ENCODE data around the gene PGPEP1. TPM values are rescaled to one million over a fixed set of nuclear protein-coding genes. Genes with fewer than 3 reads are reported as not detected.

PGPEP1 gene
- total and polyA plus RNA-seq, 3 experiments from 2014 or later, result 12.2 to 27.7 (median 27.3) TPM

- peak overlapping the region; percentile 83 for H3K27ac ChIP-seq (ENCODE audit: low read depth, low read length)
Measured at GRCh38 chr19:18417250-18418028, 77.0 kb downstream of the PGPEP1 start.

GRCh38 chr19:18418029-18418482 lies 77.7 kb downstream of the PGPEP1 start:
- peak overlapping the region; percentile 84 to 91 (median 88) for H3K4me3 Mint-ChIP-seq
- POLR2A ChIA-PET, result interaction anchor here (1.2 to 8.3 kb wide), 5 partner anchors 9 to 138 kb away, joined by 3 to 97 read pairs (median 7); partner anchors contain the start of genes ISYNA1 and JUND
- Histone ChIP-seq H3K4me1 (ENCODE audit: insufficient read depth, low read length) (peaks cover 77% of the 10 kb centered on the region), H3K4me3 (ENCODE audit: low read length) (peak overlapping the region; percentile 81), H3K36me3 (ENCODE audit: insufficient read depth, low read length) (no peaks in the 10 kb centered on the region), H3K27ac (ENCODE audit: low read depth, low read length) (peak overlapping the region; percentile 83), H3K27me3 (ENCODE audit: insufficient read depth, low read length, poor library complexity, severe bottlenecking) (peaks cover 4% of the 10 kb centered on the region), H3K9me3 (ENCODE audit: low read length) (no peaks in the 10 kb centered on the region)
- H3K27ac Mint-ChIP-seq, result peak overlapping the region in 7 of 8 donors; percentile 85 to 100 (median 96)
- peaks cover 64 to 80% (median 79%) of the 10 kb centered on the region in 3 donors for H3K4me1 Mint-ChIP-seq
- H3K36me3 Mint-ChIP-seq, result peaks cover 0 to 5% (median 0%) of the 10 kb centered on the region in 3 donors
- H3K9me3 Mint-ChIP-seq, result no peaks in the 10 kb centered on the region
- DNase-seq, result peak in 1 of 5 donors; percentile 57
- CTCF ChIA-PET, result interaction anchor here (1.0 to 10.5 kb wide), 7 partner anchors 11 to 414 kb away, joined by 3 to 100 read pairs (median 11); partner anchors contain the start of gene UPF1
- H3K27me3 Mint-ChIP-seq, result peaks cover 0 to 6% of the 10 kb centered on the region in 2 donors

More at GRCh38 chr19:18417250-18418028, 77.0 kb downstream of the PGPEP1 start:
- Histone ChIP-seq H3K27me3 (ENCODE audit: insufficient read depth, low read length, poor library complexity, severe bottlenecking) (peaks cover 4% of the 10 kb centered on the region), H3K4me3 (ENCODE audit: low read length) (peak overlapping the region; percentile 81), H3K4me1 (ENCODE audit: insufficient read depth, low read length) (peaks cover 71% of the 10 kb centered on the region), H3K9me3 (ENCODE audit: low read length) (no peaks in the 10 kb centered on the region), H3K36me3 (ENCODE audit: insufficient read depth, low read length) (no peaks in the 10 kb centered on the region)
- Mint-ChIP-seq H3K9me3 (no peaks in the 10 kb centered on the region), H3K4me3 (peak overlapping the region; percentile 84 to 92 (median 88)), H3K4me1 (peaks cover 58 to 73% (median 73%) of the 10 kb centered on the region in 3 donors), H3K27me3 (peaks cover 0 to 6% of the 10 kb centered on the region in 2 donors), H3K27ac (peak overlapping the region; percentile 69 to 100 (median 96)), H3K36me3 (peaks cover 0 to 5% (median 0%) of the 10 kb centered on the region in 3 donors)
- CTCF ChIA-PET, result interaction anchor here (0.7 to 10.5 kb wide), 10 partner anchors 11 to 225 kb away, joined by 3 to 100 read pairs (median 8); partner anchors contain the start of gene JUND
- POLR2A ChIA-PET, result interaction anchor here (1.0 to 8.3 kb wide), 6 partner anchors 8 to 137 kb away, joined by 3 to 97 read pairs (median 4); partner anchors contain the start of gene JUND
- DNase-seq, result peak in 2 of 5 donors; percentile 34 to 64

GRCh38 chr19:18418483-18419194 lies 78.2 kb downstream of the PGPEP1 start:
- H3K27me3 ChIP-seq (ENCODE audit: insufficient read depth, low read length, poor library complexity, severe bottlenecking), result peaks cover 4% of the 10 kb centered on the region
- Mint-ChIP-seq H3K9me3 (no peaks in the 10 kb centered on the region), H3K27ac (peak overlapping the region; percentile 92 to 100 (median 96)), H3K4me3 (peak overlapping the region; percentile 84 to 91 (median 88)), H3K36me3 (peaks cover 0 to 5% (median 0%) of the 10 kb centered on the region in 3 donors), H3K4me1 (peaks cover 67 to 85% (median 85%) of the 10 kb centered on the region in 3 donors), H3K27me3 (peaks cover 0 to 6% of the 10 kb centered on the region in 2 donors)
- no peaks in the 10 kb centered on the region for H3K9me3 ChIP-seq (ENCODE audit: low read length)
- peak in 4 of 5 donors; percentile 40 to 77 (median 62) for DNase-seq
- ChIA-PET CTCF (interaction anchor here (1.0 to 10.5 kb wide), 12 partner anchors 8 to 413 kb away, joined by 3 to 100 read pairs (median 6); partner anchors contain the start of gene UPF1), POLR2A (interaction anchor here (1.0 to 8.3 kb wide), 7 partner anchors 9 to 213 kb away, joined by 3 to 97 read pairs (median 7); partner anchors contain the start of genes ISYNA1 and JUND)
- H3K4me3 ChIP-seq (ENCODE audit: low read length), result peak overlapping the region; percentile 81
- H3K4me1 ChIP-seq (ENCODE audit: insufficient read depth, low read length), result peaks cover 83% of the 10 kb centered on the region
- no peaks in the 10 kb centered on the region for H3K36me3 ChIP-seq (ENCODE audit: insufficient read depth, low read length)
- H3K27ac ChIP-seq (ENCODE audit: low read depth, low read length), result peak overlapping the region; percentile 83

GRCh38 chr19:18419195-18419698 lies 78.8 kb downstream of the PGPEP1 start, which contains the start of gene SSBP4:
TSS of gene SSBP4 (plus strand) at chr19:18419398. CDS start at chr19:18419649, 251 bp downstream.
- DNase-seq, result peak; percentile 59 to 83 (median 75)
- Mint-ChIP-seq H3K9me3 (no peaks in the 10 kb centered on the region), H3K36me3 (peaks cover 0 to 5% (median 0%) of the 10 kb centered on the region in 3 donors), H3K4me1 (peaks cover 70 to 88% (median 87%) of the 10 kb centered on the region in 3 donors), H3K27ac (peak within 1 kb of the TSS; percentile 94 to 100 (median 98)), H3K4me3 (peak within 1 kb of the TSS; percentile 90 to 98 (median 94)), H3K27me3 (peaks cover 0 to 6% of the 10 kb centered on the region in 2 donors)
- Histone ChIP-seq H3K4me1 (ENCODE audit: insufficient read depth, low read length) (peaks cover 86% of the 10 kb centered on the region), H3K4me3 (ENCODE audit: low read length) (peak within 1 kb of the TSS; percentile 81), H3K36me3 (ENCODE audit: insufficient read depth, low read length) (no peaks in the 10 kb centered on the region), H3K27ac (ENCODE audit: low read depth, low read length) (peak within 1 kb of the TSS; percentile 83), H3K27me3 (ENCODE audit: insufficient read depth, low read length, poor library complexity, severe bottlenecking) (peaks cover 4% of the 10 kb centered on the region), H3K9me3 (ENCODE audit: low read length) (no peaks in the 10 kb centered on the region)
- POLR2A ChIA-PET, result interaction anchor here (0.6 to 8.3 kb wide), 9 partner anchors 9 to 784 kb away, joined by 3 to 97 read pairs (median 6); partner anchors contain the start of genes ISYNA1, JUND and NR2C2AP
- CTCF ChIA-PET, result interaction anchor here (1.0 to 10.5 kb wide), 12 partner anchors 8 to 413 kb away, joined by 3 to 100 read pairs (median 6); partner anchors contain the start of gene UPF1

Other genes starting within 250 kb of the PGPEP1 start
- 10 to 100 TPM; 15.0 to 15.9 TPM for gene MAST3, start 242.8 kb upstream of the PGPEP1 start, total RNA-seq
- gene MAST3, start 242.8 kb upstream of the PGPEP1 start, polyA plus RNA-seq, result 18.6 TPM
- 10 to 100 TPM; 17.7 to 17.9 TPM for gene PIK3R2, start 187.4 kb upstream of the PGPEP1 start, total RNA-seq
- gene PIK3R2, start 187.4 kb upstream of the PGPEP1 start, polyA plus RNA-seq, result 5.7 TPM
- gene IFI30, start 166.8 kb upstream of the PGPEP1 start, total RNA-seq, result 10 to 100 TPM; 33.3 to 34.5 TPM
- 10.9 TPM for gene IFI30, start 166.8 kb upstream of the PGPEP1 start, polyA plus RNA-seq
- 10 to 100 TPM; 24.2 to 24.6 TPM for gene MPV17L2, start 147.4 kb upstream of the PGPEP1 start, total RNA-seq
- 12.6 TPM for gene MPV17L2, start 147.4 kb upstream of the PGPEP1 start, polyA plus RNA-seq
- gene RAB3A, start 136.6 kb upstream of the PGPEP1 start, total RNA-seq, result 1 to 10 TPM; 2.9 to 3.8 TPM
- 0.59 TPM for gene RAB3A, start 136.6 kb upstream of the PGPEP1 start, polyA plus RNA-seq
- not detected for gene PDE4C, start 114.2 kb upstream of the PGPEP1 start, total RNA-seq
- not detected for gene PDE4C, start 114.2 kb upstream of the PGPEP1 start, polyA plus RNA-seq
- 1 to 10 TPM; 1.3 TPM for gene IQCN, start 66.1 kb upstream of the PGPEP1 start, total RNA-seq
- gene IQCN, start 66.1 kb upstream of the PGPEP1 start, polyA plus RNA-seq, result 0.31 TPM
- 100 to 1,000 TPM; 300 to 327 TPM for gene JUND, start 59.0 kb upstream of the PGPEP1 start, total RNA-seq
- 174 TPM for gene JUND, start 59.0 kb upstream of the PGPEP1 start, polyA plus RNA-seq
- gene LSM4, start 17.5 kb upstream of the PGPEP1 start, total RNA-seq, result 100 to 1,000 TPM; 351 to 373 TPM
- gene LSM4, start 17.5 kb upstream of the PGPEP1 start, polyA plus RNA-seq, result 154 TPM
- under 1 TPM; 0.28 to 0.29 TPM for gene GDF15, start 45.6 kb downstream of the PGPEP1 start, total RNA-seq
- not detected for gene GDF15, start 45.6 kb downstream of the PGPEP1 start, polyA plus RNA-seq
- gene LRRC25, start 57.0 kb downstream of the PGPEP1 start, total RNA-seq, result under 1 TPM; 0.26 to 0.31 TPM
- gene LRRC25, start 57.0 kb downstream of the PGPEP1 start, polyA plus RNA-seq, result not detected
- gene SSBP4, start 78.8 kb downstream of the PGPEP1 start, total RNA-seq, result 100 to 1,000 TPM; 111 to 131 TPM
- gene SSBP4, start 78.8 kb downstream of the PGPEP1 start, polyA plus RNA-seq, result 108 TPM
- 10 to 100 TPM; 18.2 to 20.3 TPM for gene ISYNA1, start 97.5 kb downstream of the PGPEP1 start, total RNA-seq
- gene ISYNA1, start 97.5 kb downstream of the PGPEP1 start, polyA plus RNA-seq, result 33.2 TPM
- 10 to 100 TPM; 24.4 to 25.5 TPM for gene ELL, start 181.5 kb downstream of the PGPEP1 start, total RNA-seq
- 22.1 TPM for gene ELL, start 181.5 kb downstream of the PGPEP1 start, polyA plus RNA-seq
- gene FKBP8, start 203.0 kb downstream of the PGPEP1 start, total RNA-seq, result 100 to 1,000 TPM; 161 to 170 TPM
- gene FKBP8, start 203.0 kb downstream of the PGPEP1 start, polyA plus RNA-seq, result 138 TPM
- 100 to 1,000 TPM; 127 to 128 TPM for gene KXD1, start 217.3 kb downstream of the PGPEP1 start, total RNA-seq
- gene KXD1, start 217.3 kb downstream of the PGPEP1 start, polyA plus RNA-seq, result 84.4 TPM
- 1,000 to 10,000 TPM; 1,684 to 1,700 TPM for gene UBA52, start 231.3 kb downstream of the PGPEP1 start, total RNA-seq
- gene UBA52, start 231.3 kb downstream of the PGPEP1 start, polyA plus RNA-seq, result 1,487 TPM
- gene REX1BD, start 248.2 kb downstream of the PGPEP1 start, total RNA-seq, result 100 to 1,000 TPM; 107 to 110 TPM
- 169 TPM for gene REX1BD, start 248.2 kb downstream of the PGPEP1 start, polyA plus RNA-seq

Data from CD8-positive, alpha-beta memory T cell (primary cell).